A673 (cell line): ENCODE measurements around the gene TRPC4.

Experiments
- EZH2 ChIP-seq: fragments of 200-600 bp; sonication (generic); IDR thresholded peaks from 2 replicates; pipeline ENCODE4 v1.6.1; 2017; ENCODE audit warnings: borderline replicate concordance, low read depth, mild to moderate bottlenecking, mixed read lengths, antibody characterized with exemption, low read length; ENCODE audit not compliant: poor library complexity, severe bottlenecking
- TF ChIP-seq, protein P1 (sequence below): fragments of 300-800, 200-600 bp; sonication (generic); conservative IDR thresholded peaks from 2 replicates; pipeline ENCODE4 v1.5.1; 2017; ENCODE audit warnings: low read depth, mild to moderate bottlenecking, antibody characterized with exemption, low read length, moderate library complexity, mixed read lengths

- TF ChIP-seq, protein P1, sequence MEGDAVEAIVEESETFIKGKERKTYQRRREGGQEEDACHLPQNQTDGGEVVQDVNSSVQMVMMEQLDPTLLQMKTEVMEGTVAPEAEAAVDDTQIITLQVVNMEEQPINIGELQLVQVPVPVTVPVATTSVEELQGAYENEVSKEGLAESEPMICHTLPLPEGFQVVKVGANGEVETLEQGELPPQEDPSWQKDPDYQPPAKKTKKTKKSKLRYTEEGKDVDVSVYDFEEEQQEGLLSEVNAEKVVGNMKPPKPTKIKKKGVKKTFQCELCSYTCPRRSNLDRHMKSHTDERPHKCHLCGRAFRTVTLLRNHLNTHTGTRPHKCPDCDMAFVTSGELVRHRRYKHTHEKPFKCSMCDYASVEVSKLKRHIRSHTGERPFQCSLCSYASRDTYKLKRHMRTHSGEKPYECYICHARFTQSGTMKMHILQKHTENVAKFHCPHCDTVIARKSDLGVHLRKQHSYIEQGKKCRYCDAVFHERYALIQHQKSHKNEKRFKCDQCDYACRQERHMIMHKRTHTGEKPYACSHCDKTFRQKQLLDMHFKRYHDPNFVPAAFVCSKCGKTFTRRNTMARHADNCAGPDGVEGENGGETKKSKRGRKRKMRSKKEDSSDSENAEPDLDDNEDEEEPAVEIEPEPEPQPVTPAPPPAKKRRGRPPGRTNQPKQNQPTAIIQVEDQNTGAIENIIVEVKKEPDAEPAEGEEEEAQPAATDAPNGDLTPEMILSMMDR = no peak
- no peak for TF ChIP-seq EZH2
Observed at GRCh38 chr13:37905736-37906135, 36.2 kb upstream of the TRPC4 start.
